Astrocyte of the cerebellum (primary cell): Measurements from ENCODE around the gene ZDHHC5.

Source experiments
- DNase-seq: peaks from one replicate; pipeline ENCODE4 v3.0.0-alpha.2; 2011; ENCODE audit warnings: low read depth
- H3K4me3 ChIP-seq: 2 replicates; pipeline ENCODE4 v1.5.1; 2011; ENCODE audit warnings: mild to moderate bottlenecking, low read depth, low read length, moderate library complexity
- CTCF ChIP-seq: IDR thresholded peaks from 2 replicates; pipeline ENCODE4 v1.5.1; 2012; ENCODE audit warnings: low read length, low read depth, moderate library complexity, mild to moderate bottlenecking; ENCODE audit errors: missing control alignments
- in situ Hi-C: cut with HindIII; loops from 2 replicates; pipeline ENCODE4 v1.10.0; 2017; ENCODE audit warnings: low sequenced_read_pairs

Gene ZDHHC5

GRCh38 chr11:57637626-57638004, 30.3 kb upstream of the ZDHHC5 start:
- H3K4me3 ChIP-seq = peak overlapping the region; percentile 99
- in situ Hi-C loops = no loop called here
- TF ChIP-seq CTCF = no peak
- DNase-seq = no peak

GRCh38 chr11:57638005-57638781, 29.7 kb upstream of the ZDHHC5 start:
- peak overlapping the region; percentile 99 for H3K4me3 ChIP-seq
- no peak for TF ChIP-seq CTCF
- in situ Hi-C loops = no loop called here
- DNase-seq = peak; percentile 76

GRCh38 chr11:57638811-57639320, 29.0 kb upstream of the ZDHHC5 start:
- peak overlapping the region; percentile 99 for H3K4me3 ChIP-seq
- in situ Hi-C loops = no loop called here
- no peak for TF ChIP-seq CTCF
- no peak for DNase-seq

- peak; percentile 25 for TF ChIP-seq CTCF
- peak; percentile 26 for DNase-seq
- in situ Hi-C loops = no loop called here
- H3K4me3 ChIP-seq = peak overlapping the region; percentile 99
Observed at GRCh38 chr11:57639321-57640067, 28.4 kb upstream of the ZDHHC5 start.

GRCh38 chr11:57640068-57640800, 27.7 kb upstream of the ZDHHC5 start:
- no peak for TF ChIP-seq CTCF
- peak overlapping the region; percentile 99 for H3K4me3 ChIP-seq
- in situ Hi-C loops = no loop called here
- DNase-seq = no peak
